Muscle of back (tissue), 11 donors: ENCODE measurements around the gene CD59. TPM values are rescaled to one million over a fixed set of nuclear protein-coding genes. Genes with fewer than 3 reads are reported as not detected.
"Not testable (repeated sequence)": the region's sequence is repeated elsewhere in the genome, so short reads cannot be mapped to it uniquely, and the experiment has no call there.

Experiments used
- DNase-seq, 3 donors: peaks; one replicate each; pipeline versions ENCODE4 v3.0.0 to v3.0.0-alpha.2; 2013
- polyA plus RNA-seq, 10 donors: library from polyadenylated mRNA; unstranded; fragments of 120-200 nt; gene quantifications; one replicate each; pipeline ENCODE4 v1.2.1, GENCODE V29; 2013; ENCODE audit not compliant: insufficient read length in 10 of 10

Gene CD59
- polyA plus RNA-seq, 10 donors = 90.7 to 137 (median 114) TPM

GRCh38 chr11:33696411-33696810 is 39.8 kb downstream of the CD59 start:
- no peak for DNase-seq

- DNase-seq = no peak
Measured at GRCh38 chr11:33695051-33695566, 41.1 kb downstream of the CD59 start.

- DNase-seq = no peak
Measured at GRCh38 chr11:33694346-33695050, 41.7 kb downstream of the CD59 start.

- no peak for DNase-seq
Measured at GRCh38 chr11:33692541-33692940, 43.7 kb downstream of the CD59 start.

- DNase-seq = peak; percentile 78 to 93 (median 84)
Measured at GRCh38 chr11:33692013-33692504, 44.2 kb downstream of the CD59 start.

- no peak for DNase-seq
Measured at GRCh38 chr11:33691066-33691864, 45.0 kb downstream of the CD59 start.

GRCh38 chr11:33690290-33691065 is 45.7 kb downstream of the CD59 start:
- peak in 2 of 3 donors; percentile 37 to 97 for DNase-seq

GRCh38 chr11:33689501-33689900 is 46.7 kb downstream of the CD59 start:
- no peak for DNase-seq

GRCh38 chr11:33689085-33689484 is 47.1 kb downstream of the CD59 start:
- no peak for DNase-seq

- peak; percentile 51 to 75 (median 63) for DNase-seq
Measured at GRCh38 chr11:33687733-33688479, 48.3 kb downstream of the CD59 start.

GRCh38 chr11:33685082-33685481 is 51.1 kb downstream of the CD59 start:
- DNase-seq = no peak

GRCh38 chr11:33684003-33684706 is 52.1 kb downstream of the CD59 start:
- no peak for DNase-seq

GRCh38 chr11:33682446-33682845 is 53.8 kb downstream of the CD59 start:
- no peak for DNase-seq

GRCh38 chr11:33682019-33682418 is 54.2 kb downstream of the CD59 start:
- no peak for DNase-seq

GRCh38 chr11:33678616-33679015 is 57.6 kb downstream of the CD59 start:
- DNase-seq = not testable (repeated sequence)

GRCh38 chr11:33674035-33674814 is 62.0 kb downstream of the CD59 start:
- DNase-seq = peak in 1 of 3 donors; percentile 75

- DNase-seq = no peak
Measured at GRCh38 chr11:33672273-33672672, 64.0 kb downstream of the CD59 start.

- no peak for DNase-seq
Measured at GRCh38 chr11:33670250-33671011, 65.8 kb downstream of the CD59 start.
